ENCODE data around the gene FOXO6.

FOXO6 gene

DNA sequence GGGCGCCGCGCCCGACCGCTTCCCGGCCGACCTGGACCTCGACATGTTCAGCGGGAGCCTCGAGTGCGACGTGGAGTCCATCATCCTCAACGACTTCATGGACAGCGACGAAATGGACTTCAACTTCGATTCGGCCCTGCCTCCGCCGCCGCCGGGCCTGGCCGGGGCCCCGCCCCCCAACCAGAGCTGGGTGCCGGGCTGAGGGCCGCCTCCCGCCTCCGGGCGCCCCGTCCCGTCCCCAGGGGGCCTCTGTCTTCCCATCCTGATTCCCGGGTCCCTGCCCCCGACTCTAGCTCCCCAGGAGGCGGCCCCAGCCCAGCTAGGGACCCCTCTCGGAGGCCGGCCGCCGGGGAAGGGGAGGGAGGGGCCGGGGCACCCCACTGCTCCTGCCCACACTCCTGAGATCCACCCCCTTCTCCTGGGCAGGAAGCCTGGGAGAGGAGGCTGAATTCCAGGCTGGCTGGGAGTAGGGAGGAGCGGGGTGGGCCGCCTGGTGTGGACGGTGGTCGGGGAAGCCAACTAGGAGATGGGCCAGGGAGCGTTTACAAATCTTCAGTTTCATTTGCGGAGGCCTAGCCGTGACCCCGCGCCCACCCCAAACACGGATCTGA, 21.4 kb downstream of the FOXO6 start:
- no peak for DNase-seq (ENCODE audit: low read depth, low spot score)

DNA sequence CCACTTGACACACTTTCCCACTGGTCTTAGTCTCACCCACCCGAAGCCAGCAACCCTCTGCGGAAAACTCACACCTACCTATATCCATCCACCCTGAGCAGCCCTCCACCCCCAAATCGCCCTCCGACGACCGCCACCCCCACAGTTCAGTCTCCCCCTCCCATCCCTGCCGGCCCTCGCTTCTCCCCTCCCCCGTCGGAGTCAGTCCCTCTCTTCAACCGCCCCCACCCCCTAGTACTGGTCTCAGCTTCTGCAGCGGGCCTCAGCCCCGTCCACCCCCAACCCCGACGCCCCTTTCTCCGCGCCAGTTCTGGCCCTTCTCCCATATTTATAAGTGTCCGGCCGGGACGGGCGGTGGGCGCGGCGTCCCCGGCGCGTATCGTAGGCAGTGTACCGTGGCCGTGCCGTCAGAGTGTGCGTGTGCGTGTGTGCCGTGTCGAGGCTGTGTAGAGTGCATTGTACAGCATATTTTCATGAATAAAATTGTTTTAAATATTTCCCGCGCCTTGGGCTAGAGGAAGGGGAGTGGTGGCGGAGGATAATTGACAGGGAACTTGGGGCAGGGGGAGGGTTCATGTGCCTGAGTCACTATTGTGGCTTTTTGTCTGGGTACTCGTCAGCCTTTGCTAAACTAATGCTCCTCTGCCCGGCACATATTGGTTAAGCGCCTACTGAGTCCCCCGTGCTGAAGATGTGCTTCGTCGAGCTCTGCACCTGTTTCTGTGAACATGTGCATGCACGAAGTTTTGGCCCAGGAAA, 22.0 kb downstream of the FOXO6 start:
- DNase-seq (ENCODE audit: low read depth, low spot score) = no peak

DNA sequence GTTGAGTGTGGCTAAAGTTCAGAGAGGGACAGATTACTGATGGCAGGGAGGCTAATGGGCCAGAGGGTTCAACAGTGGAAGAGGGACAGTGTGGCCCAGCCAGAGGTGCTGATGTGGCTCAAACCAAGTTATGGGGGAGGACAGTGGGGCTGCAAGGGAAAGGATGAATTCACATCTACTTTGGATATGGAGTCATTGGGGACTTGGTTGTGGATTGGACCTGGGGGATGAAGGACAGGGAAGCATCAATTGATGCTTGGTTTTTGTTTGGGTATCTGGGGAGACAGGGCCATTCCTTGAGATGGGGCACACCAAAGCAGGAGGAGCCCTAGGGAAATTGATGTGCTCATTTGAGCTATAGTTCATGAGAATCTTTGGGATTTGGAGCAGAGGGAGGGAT, 23.3 kb downstream of the FOXO6 start:
- DNase-seq (ENCODE audit: low read depth, low spot score) = no peak

DNA sequence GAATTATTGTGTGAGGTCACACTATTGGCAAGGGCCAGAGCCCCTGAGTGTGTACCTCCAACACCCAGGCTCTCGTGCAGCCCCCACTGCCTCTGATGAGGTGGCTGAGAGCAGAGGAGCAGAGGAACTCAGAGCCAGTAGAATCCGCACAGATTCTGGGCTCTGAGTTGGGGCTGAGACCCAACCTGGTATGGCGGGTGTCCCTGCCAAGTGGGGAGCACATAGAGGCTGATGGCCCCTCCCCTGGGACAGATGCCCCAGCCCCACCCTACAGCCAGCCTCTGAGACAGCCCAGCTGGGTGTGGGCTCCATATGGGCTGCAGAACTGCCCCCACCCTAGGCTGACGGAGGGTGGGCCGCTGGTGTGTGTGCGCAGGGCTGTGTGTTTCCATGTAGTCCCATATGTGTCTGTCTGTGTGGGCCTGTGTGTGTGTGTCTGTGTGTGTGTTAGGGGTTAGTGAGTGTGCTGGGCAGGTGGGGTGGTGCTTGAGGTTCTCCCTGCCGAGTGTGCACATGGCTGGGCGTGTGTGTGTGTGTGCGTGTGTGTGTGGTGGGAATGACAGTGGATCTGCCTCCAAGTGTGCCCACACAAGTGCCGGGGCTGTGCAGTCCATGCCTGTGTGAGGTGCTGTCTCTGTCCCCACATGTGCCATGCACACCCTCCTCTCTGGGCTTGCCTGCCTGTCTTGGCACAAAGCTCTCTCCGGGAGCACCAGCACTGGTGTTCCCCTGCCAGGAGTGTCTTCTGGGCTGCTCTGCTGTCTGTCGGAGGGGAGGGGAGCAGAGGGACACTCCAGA, 24.4 kb downstream of the FOXO6 start:
- DNase-seq (ENCODE audit: low read depth, low spot score) = no peak

DNA sequence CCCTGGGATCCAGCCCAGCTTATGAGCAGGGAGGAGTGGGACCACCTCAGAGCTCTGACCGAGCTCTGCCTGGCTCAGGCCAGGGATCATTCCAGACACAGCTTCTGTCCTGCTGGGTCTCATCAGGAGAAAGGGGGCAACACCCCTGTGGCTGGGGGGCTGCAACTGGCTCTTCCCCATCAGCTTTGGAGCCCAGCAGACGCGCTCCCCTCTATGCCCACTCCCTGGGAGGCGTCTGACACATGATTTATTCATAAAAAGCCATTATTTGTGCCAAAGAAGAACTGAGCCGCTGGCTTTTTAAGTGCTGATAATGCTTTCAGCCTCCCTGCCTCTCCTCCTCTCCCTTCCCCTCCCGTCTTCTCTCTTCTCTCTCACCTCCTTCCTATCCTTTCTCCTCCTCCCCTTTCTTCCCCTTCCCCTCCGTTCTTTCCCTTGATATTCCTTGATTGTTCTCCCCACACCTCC, 25.0 kb downstream of the FOXO6 start:
- no peak for DNase-seq (ENCODE audit: low read depth, low spot score)

DNA sequence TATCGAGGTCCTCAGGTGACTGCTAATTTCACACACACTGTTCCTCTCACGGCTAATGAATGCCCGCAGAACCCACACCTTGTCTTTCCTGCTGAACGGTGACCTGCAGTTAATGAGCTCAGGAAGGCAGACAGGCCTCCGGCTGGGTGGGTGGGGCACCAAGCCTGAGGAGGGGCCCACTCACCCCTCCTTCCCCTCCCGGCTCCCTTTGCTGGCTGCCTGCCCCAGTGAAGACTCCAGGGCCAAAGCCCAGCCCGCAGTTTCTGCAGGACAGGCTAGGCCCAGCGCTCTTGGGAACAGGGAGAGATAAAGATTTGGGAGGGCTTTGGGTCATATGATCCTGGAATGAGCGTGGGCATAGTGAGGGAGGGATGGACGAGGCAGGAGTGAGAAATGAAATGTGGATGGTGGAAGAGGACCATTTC, 26.4 kb downstream of the FOXO6 start:
- no peak for DNase-seq (ENCODE audit: low read depth, low spot score)

DNA sequence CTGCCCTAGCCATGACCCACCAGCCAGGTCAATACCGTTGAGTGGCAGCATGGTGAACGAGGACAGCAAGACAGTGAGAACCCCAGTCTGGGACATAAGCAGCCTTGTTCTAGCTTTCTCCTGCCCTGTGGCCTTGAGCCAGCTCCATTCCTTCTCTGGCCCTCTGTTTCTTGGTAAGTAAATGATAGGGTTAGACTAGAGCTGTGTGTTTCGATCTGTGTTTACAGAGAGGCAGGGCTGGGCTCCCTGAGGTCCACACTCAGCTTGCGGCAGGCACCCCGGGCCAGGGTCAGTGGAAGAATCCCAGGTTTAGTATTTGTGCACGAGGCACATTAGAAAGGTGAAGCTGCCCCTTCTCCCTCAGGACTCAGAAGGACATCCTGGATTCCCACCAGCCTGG, 27.3 kb downstream of the FOXO6 start:
- DNase-seq (ENCODE audit: low read depth, low spot score) = no peak

DNA sequence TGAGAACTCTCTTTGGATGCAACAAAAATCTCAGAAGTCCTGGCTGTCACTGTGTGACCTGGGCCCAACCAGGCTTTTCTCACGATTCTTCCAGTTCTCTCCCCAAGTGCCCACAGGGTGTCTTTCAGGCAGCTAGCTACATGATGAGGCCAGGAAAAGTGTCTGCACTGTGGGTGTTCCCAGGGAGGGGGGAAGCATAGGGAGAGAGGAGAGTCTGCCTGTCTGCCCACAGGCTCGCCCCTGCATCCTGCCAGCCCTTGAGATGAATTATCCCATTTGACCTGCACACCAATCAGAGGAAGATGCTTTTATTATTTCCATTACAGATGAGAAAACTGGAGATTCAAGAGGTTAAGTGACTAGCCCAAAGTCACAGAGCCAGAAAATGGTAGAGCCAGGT, 27.8 kb downstream of the FOXO6 start:
- DNase-seq (ENCODE audit: low read depth, low spot score) = no peak

DNA sequence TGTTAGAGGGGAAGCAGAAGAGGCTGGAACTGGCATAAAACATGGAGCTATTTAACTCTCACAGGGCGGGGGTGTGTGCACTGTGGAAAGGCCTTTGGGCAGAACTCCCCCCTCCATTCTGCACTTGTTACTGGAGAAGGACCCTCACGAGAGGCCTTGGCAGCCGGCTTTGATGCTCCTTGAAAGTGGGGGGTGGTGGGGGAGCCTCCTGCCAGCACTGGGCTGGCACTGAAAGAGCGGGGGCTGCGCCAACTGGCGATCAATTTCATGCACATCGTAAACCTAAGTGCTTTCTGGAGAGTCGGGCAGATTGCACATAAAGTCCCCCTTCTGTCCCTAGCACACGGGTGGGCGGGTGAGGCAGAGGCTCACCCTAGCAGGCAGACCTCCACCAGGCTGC, 28.9 kb downstream of the FOXO6 start:
- no peak for DNase-seq (ENCODE audit: low read depth, low spot score)

DNA sequence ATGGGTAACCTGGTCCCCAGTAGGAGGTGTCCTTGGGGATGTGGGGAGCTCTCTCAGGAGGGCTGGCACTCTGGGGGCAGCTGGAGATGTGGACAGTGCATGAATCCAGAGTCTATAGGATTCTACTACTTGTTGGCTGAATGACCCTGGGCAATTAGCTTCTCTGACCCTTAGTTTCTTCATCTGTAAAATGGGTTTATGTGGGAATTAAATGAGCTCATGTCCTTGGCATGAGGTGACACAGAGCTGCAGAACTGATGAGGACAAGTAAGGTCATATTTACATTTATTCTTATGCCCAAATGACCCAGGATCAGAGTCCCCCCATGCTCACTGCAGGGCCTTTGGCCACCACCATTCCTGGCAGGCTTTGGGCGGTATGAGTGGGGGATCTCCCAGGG, 29.3 kb downstream of the FOXO6 start:
- no peak for DNase-seq (ENCODE audit: low read depth, low spot score)

DNA sequence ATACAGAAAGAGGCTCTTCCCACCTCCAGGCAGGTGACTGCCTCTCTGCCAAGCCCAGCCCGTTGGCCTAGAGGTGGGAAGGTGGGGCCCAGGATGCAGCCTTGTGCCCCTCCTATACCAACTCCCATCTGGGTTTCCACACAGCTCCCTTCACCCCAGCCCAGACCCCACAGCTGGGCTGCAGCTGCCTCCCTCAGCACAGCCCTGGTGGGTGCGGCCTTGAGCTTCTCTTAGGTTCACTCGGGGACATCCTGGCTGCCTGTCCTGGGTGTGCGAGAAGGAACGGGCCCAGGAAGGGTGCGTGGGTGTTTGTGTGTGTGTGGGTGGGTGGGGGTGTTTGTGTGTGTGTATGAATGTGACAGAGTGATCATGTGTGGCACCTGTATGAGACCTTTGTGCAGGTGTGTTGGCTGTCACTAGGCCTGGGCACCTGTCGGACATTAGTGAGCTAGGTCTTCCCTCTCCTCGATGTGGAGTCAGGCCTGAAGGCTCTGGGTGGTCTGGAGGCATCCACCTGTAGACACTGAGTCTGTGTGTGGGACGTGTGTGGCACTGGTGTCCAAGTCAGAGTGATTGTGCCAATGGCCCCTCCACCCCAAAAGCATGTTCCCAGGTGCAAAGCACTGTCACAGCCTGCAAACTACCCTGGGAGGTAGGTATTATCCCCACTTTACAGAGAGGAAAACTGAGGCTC, 30.7 kb downstream of the FOXO6 start:
- DNase-seq (ENCODE audit: low read depth, low spot score) = no peak

DNA sequence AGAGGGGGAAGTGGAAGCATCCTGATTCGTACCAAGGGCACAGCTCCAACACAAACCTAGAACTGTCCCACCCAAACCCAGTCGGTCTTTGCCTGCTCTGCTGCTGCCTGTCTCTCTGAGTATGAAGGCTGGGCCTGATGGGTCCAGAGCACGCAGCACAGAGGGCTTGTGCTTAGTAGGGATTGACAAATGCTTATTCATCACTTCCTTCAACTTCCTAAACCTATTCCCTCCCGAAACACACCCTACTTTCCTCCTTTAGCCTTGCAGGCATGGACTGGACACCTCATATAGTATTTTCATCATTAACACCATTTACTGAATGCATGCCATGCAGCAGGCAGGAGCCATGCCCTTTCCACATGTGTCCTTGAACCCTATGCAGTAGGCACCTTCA, 31.3 kb downstream of the FOXO6 start:
- DNase-seq (ENCODE audit: low read depth, low spot score) = no peak

DNA sequence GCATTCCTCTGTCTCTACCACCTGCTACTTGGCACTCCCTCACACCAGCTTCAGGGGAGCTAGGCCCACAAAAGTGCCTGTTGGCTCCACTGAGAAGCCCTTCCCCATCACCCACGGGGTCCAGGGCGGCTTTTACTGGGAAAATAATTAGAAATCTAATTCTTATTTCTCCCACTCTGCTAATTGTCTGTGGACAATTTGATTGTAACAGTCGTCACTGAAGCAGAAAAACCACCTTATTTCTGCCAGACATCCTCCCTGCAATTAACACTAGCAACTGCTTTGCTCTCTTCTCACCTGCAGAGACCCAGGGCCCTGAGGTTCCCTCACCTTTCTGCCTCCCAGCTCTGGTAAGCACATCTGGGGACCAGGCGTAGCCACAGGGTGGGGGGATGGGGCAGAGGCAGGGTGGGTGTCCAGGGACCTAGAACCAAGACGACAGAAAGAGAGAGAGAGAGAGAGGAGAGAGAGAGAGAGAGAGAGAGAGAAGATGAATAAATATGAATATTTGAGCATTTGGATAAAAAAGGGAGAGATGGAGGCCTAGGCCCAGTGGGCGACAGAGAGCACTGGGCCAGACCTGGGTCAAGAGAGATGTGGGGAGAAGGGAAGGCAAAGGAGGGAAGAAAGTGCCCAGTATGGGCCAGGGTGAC, 32.6 kb downstream of the FOXO6 start:
- no peak for DNase-seq (ENCODE audit: low read depth, low spot score)

DNA sequence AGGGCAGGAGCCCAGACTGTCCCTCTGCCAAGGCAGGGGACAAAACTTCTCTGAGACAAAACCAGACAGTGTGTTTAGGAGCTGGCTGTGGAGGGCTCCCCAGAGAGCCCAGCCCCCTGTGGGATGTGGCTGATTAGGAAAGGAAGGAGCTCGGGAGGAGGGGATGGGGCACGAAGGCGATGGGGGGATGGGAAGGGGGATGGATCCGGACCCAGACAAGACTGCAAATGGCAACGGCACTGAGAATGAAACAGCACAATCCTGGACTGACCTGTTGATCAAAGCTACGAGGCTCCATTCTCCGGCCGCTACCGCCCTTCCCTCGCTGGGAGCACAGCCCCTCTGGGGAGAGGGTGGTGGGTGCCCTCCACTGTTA, 33.1 kb downstream of the FOXO6 start:
- no peak for DNase-seq (ENCODE audit: low read depth, low spot score)

DNA sequence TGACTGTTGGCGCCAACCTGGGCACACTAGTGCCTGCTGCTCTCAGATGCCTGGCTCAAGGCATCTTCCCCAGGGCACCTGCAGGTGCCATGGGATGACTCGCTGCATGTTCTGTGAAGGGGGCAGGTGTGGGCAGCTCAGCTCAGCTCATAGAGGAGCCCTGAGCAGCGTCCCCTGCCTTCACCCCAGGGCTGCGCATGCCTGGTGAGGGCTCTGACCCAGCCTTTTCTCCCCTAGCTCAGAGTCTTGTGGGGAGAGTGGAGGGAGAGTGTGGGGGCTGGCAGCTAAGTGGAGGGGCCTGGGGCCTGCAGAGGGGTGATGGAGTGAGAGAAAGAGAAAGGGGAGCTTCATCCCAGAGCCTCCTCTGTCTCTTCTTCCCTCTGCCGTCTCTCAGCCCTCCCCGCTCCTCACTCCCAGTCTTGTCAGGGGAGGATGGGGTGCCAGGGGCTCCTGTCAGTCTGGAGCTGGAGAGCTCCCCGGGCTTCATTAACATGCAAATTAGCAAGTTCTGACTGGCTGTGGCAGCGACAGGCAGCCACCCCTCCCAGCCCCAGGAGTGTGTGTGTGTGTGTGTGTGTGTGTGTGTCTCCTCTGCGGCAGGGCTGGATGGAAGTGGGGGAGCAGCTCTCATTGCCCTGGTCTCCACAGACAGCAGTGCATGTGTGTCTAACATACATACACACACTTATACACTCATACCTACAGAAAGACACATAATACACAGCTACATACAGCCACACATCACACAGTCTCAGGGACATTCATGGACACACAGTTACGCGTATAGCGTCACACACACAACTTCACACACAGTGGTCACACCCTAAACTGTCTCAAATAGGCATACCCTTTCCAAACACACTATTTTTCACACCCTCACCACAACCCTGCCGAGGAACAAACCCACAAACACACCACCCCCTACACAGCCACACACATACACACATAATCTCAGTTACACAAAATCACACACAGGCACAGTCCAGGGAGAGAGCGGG, 34.0 kb downstream of the FOXO6 start:
- DNase-seq (ENCODE audit: low read depth, low spot score) = no peak

DNA sequence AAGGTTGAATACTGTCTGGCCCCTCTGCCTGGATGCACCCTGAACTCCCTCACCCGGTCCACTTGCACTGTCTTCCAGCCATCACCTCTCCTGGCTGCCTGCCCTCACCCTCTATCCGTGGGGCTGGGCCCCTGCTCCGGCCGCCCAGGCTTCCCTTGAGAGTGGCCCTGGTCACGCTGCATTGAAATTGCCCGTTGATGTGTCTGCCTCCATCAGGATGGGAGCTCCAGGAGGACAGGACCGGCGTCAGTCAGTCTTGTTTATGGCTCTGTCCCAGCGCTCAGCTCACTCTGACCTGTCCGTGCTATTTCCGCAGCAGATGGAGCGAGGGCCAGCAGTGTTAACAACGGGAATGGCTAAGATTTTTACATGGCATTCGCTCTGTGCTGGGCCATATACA, 34.9 kb downstream of the FOXO6 start:
- no peak for DNase-seq (ENCODE audit: low read depth, low spot score)

DNA sequence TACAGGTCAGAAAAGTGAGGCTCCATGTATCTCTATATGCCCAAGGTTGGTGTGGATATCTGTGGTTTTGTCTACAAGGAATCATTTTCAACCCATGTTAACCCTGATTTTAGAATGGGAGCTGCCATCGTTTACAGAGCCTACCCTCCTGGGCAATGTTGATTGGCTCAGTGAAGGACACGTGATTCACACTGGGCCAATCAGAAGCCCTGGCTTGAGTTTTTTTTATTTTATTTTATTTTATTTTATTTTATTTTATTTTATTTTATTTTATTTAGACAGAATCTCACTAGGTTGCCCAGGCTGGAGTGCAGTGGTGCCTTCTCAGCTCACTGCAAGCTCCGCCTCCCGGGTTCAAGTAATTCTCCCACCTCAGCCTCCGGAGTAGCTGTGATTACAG, 35.8 kb downstream of the FOXO6 start:
- DNase-seq (ENCODE audit: low read depth, low spot score) = no peak

DNA sequence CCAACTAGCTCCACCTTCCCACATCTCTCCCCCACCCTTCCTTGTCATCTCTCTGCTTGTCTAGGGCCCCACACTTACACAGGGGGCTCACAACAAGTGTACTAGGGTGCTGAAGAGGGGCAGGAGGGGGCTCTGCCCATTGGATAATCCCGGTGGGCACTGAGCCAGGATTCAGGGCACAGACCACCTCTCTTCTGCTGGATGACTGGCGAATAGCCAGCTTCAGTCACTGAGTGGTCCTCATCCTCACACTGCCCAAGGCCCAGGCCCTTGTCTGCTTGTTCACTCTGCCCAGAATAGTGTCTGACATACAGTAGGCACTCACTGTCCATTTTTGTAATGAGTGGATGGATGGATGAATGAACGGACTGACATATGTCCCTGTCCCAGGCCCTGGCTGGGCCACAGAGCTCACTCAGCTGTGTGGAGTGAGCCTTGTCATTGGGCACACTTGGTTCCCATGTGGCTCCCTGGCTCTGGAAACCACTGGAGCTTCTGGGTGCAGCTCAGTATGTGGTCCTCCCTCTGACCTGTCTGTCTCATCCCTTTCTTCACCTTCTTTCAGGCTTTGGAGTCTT, 36.6 kb downstream of the FOXO6 start:
- DNase-seq (ENCODE audit: low read depth, low spot score) = no peak

DNA sequence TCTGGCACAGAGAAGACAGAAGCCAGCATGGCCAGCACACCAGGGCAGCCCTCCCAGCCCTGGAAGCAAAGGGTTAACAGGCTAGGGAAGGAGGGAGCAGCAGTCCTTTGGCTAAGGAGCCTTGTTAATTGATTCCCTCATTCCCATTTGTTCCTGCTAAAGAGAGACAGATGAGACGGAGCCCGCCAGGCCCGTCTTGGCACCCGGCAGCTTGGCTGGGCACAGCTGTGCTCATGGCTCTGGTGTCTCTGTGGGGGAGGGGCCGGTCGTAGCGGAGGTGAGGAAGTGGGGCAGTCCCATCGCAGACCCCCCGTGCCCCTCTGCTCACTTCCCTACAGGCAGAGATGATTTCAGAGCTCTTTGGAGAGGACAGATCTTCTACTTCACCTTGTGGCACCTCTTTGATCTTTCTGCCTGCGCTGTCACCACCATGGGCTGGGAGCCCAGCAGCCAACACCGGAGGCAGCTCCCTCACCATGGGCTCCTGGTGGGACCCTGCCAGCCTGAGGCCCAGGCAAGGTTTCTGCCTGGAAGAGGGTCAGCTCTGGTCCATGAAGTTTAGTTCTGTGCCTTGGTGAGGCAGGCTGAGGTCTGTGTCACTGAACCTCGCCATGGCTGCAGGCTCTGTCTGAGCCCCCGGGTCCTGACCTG, 38.0 kb downstream of the FOXO6 start:
- no peak for DNase-seq (ENCODE audit: low read depth, low spot score)

DNA sequence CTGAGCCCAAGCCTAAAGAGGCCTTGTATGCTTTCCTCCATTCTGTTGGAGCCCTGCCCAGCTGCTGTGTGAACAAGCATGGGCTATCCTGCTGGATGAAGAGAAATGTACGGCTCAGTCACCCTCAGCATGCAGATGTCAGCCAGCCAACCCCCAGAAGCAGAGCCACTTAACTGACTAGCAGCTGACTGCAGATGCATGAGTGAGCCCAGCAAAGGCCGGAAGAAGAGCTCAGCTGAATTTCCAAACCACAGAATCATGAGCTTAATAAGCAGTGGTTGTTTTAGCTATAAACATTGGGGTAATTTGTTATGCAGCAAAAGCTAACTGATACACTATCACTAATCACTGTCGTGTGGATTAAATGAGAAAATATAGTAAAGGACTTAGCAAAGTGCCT, 39.0 kb downstream of the FOXO6 start:
- DNase-seq (ENCODE audit: low read depth, low spot score) = no peak
